GM21381 (cell line): ENCODE results near the gene SMPD1.
A peak's percentile ranks its signal among the peaks of the same experiment; 100 is the strongest.

Source experiments
- ATAC-seq: cut with Tn5 transposase; IDR thresholded peaks from one replicate; pipeline ENCODE4 v1.9.1; 2021; ENCODE audit warnings: mild to moderate bottlenecking, moderate library complexity; ENCODE audit not compliant: unreplicated experiment

The SMPD1 gene

GRCh38 chr11:6389905-6390717 lies at the start of gene SMPD1:
TSS of gene SMPD1 (plus strand) at chr11:6390474. CDS start at chr11:6390599, 125 bp downstream.
- peak; percentile 98 for ATAC-seq

- ATAC-seq: no peak
These were observed 44.9 kb upstream of the SMPD1 start for GRCh38 chr11:6345366-6345765.

GRCh38 chr11:6350043-6350442 lies 40.2 kb upstream of the SMPD1 start:
- ATAC-seq: no peak

- ATAC-seq: no peak
These were observed 39.8 kb upstream of the SMPD1 start for GRCh38 chr11:6350486-6350885.

GRCh38 chr11:6351782-6352382 lies 38.4 kb upstream of the SMPD1 start:
- ATAC-seq: no peak

GRCh38 chr11:6353367-6353987 lies 36.8 kb upstream of the SMPD1 start:
- peak; percentile 80 for ATAC-seq

GRCh38 chr11:6354651-6355485 lies 35.4 kb upstream of the SMPD1 start:
- no peak for ATAC-seq

GRCh38 chr11:6356503-6357055 lies 33.7 kb upstream of the SMPD1 start:
- no peak for ATAC-seq

GRCh38 chr11:6357222-6357621 lies 33.1 kb upstream of the SMPD1 start:
- no peak for ATAC-seq

GRCh38 chr11:6360183-6360582 lies 30.1 kb upstream of the SMPD1 start:
- no peak for ATAC-seq

- no peak for ATAC-seq
These were observed 27.9 kb upstream of the SMPD1 start for GRCh38 chr11:6362185-6362872.

GRCh38 chr11:6362873-6363678 lies 27.2 kb upstream of the SMPD1 start:
- ATAC-seq: peak; percentile 93

- no peak for ATAC-seq
These were observed 24.6 kb upstream of the SMPD1 start for GRCh38 chr11:6365659-6366058.

- no peak for ATAC-seq
These were observed 18.4 kb upstream of the SMPD1 start for GRCh38 chr11:6371825-6372224.

GRCh38 chr11:6377902-6378639 lies 12.2 kb upstream of the SMPD1 start:
- no peak for ATAC-seq

GRCh38 chr11:6378640-6378989 lies 11.7 kb upstream of the SMPD1 start:
- ATAC-seq: no peak

- ATAC-seq: no peak
These were observed 5.1 kb upstream of the SMPD1 start for GRCh38 chr11:6385046-6385777.
